T-cell (primary cell): Measurements from ENCODE around the gene NDUFB2. TPM values are rescaled to one million over a fixed set of nuclear protein-coding genes. Genes with fewer than 3 reads are reported as not detected.
"Not testable (repeated sequence)": the region's sequence is repeated elsewhere in the genome, so short reads cannot be mapped to it uniquely, and the experiment has no call there.

Experiments used
- ATAC-seq, 4 experiments: fragments of 200-7000 bp in 3 of 4; fragments of 150-1000 bp in 1 of 4; cut with Tn5 transposase; replicated peaks in 1 of 4; 1 replicate in 3 of 4; 2 replicates in 1 of 4; pipeline ENCODE4 v1.10.0; 2021; ENCODE audit warnings: moderate library complexity in 3 of 4, mild to moderate bottlenecking in 2 of 4, moderate number of reproducible peaks in 1 of 4
- CTCF ChIA-PET, 2 donors: fragments of 300-600 bp; sonication (Branson Sonifier 250); formaldehyde crosslinking; loops; one replicate each; lab custom pipeline; 2022; ENCODE audit warnings: antibody characterized with exemption in 2 of 2; lab: Charles Lee
- POLR2A ChIA-PET, 2 donors: fragments of 300-600 bp; sonication (Branson Sonifier 250); formaldehyde crosslinking; loops; one replicate each; lab custom pipeline; 2022; ENCODE audit warnings: antibody characterized with exemption in 2 of 2; lab: Charles Lee
- DNase-seq, 35 experiments: peaks; one replicate each; pipeline versions ENCODE4 v3.0.0 to v3.0.0-alpha.2; 2013 to 2023
- H3K27ac ChIP-seq: one replicate; pipeline ENCODE4 v1.5.1; 2013; ENCODE audit warnings: low read length
- H3K27me3 ChIP-seq, 2 experiments: replicated peaks in 1 of 2; 1 replicate in 1 of 2; 2 replicates in 1 of 2; pipeline versions ENCODE4 v1.6.1 to v1.7.0; 2013; ENCODE audit warnings: low read length in 1 of 2, mixed read lengths in 1 of 2; ENCODE audit not compliant: control insufficient read depth in 2 of 2, insufficient read depth in 2 of 2; ENCODE audit errors: extremely low read depth in 1 of 2
- H3K36me3 ChIP-seq, 2 donors: 1 replicate in 1 of 2; 2 replicates in 1 of 2; pipeline versions ENCODE4 v1.6.1 to v1.7.0; 2013; ENCODE audit warnings: low read length in 1 of 2; ENCODE audit not compliant: control insufficient read depth in 2 of 2, insufficient read depth in 1 of 2; ENCODE audit errors: extremely low read depth in 1 of 2
- H3K4me1 ChIP-seq, 2 experiments: 1 replicate in 1 of 2; 2 replicates in 1 of 2; pipeline versions ENCODE4 v1.6.1 to v1.7.0; 2013; ENCODE audit warnings: low read length in 2 of 2, mixed read lengths in 1 of 2; ENCODE audit not compliant: insufficient read depth in 2 of 2, control insufficient read depth in 1 of 2; ENCODE audit errors: extremely low read depth in 1 of 2
- H3K4me3 ChIP-seq, 2 donors: 1 replicate in 1 of 2; 2 replicates in 1 of 2; pipeline versions ENCODE4 v1.5.1 to v1.7.0; 2013; ENCODE audit warnings: mild to moderate bottlenecking in 2 of 2, low read length in 1 of 2, moderate library complexity in 1 of 2; ENCODE audit not compliant: control insufficient read depth in 1 of 2; ENCODE audit errors: extremely low read depth in 1 of 2
- H3K9me3 ChIP-seq: 2 replicates; pipeline ENCODE4 v1.7.0; 2013
- H3K27ac Mint-ChIP-seq, 2 donors: one replicate each; pipeline ENCODE4 v1.8.0; 2020 to 2021; ENCODE audit warnings: mild to moderate bottlenecking in 2 of 2, mixed read lengths in 2 of 2
- H3K27me3 Mint-ChIP-seq, 2 donors: one replicate each; pipeline ENCODE4 v1.8.0; 2021 to 2022; ENCODE audit warnings: mixed read lengths in 2 of 2
- H3K36me3 Mint-ChIP-seq: one replicate; pipeline ENCODE4 v1.8.0; 2021; ENCODE audit warnings: mixed read lengths
- H3K4me1 Mint-ChIP-seq, 3 donors: one replicate each; pipeline ENCODE4 v1.8.0; 2020 to 2022; ENCODE audit warnings: mixed read lengths in 3 of 3, mild to moderate bottlenecking in 1 of 3
- H3K4me3 Mint-ChIP-seq, 3 donors: one replicate each; pipeline ENCODE4 v1.8.0; 2020 to 2022; ENCODE audit warnings: mild to moderate bottlenecking in 3 of 3, mixed read lengths in 3 of 3, moderate library complexity in 3 of 3
- H3K9me3 Mint-ChIP-seq, 3 donors: one replicate each; pipeline ENCODE4 v1.8.0; 2020 to 2022; ENCODE audit warnings: mixed read lengths in 3 of 3
- WGBS: methylation state at CpG from one replicate; pipeline ENCODE4 v1.1.5; 2013; ENCODE audit warnings: missing lambda C conversion rate; ENCODE audit not compliant: insufficient coverage; 5-methylcytosine and 5-hydroxymethylcytosine counted together
- total RNA-seq, 35 experiments: library from RNA in 6 of 35; stranded (reverse) in 6 of 35; fragments of 120-200 nt in 1 of 35; gene quantifications; one replicate each; pipeline versions ENCODE4 v1.2.1 to v1.2.4 and lab custom pipeline; 2013 to 2026

The NDUFB2 gene
- total RNA-seq, 5 donors from 2014 or later (not counting 1 experiment from before 2014, with no cell fraction given): 97.2 to 110 (median 103) TPM

GRCh38 chr7:140659856-140660255 lies 36.7 kb upstream of the NDUFB2 start:
- Histone ChIP-seq H3K27ac (no peak overlapping the region), H3K27me3 (peaks cover 0 to 15% of the 10 kb centered on the region in 2 experiments), H3K4me1 (peaks cover 0 to 16% of the 10 kb centered on the region in 2 experiments), H3K36me3 (no peaks in the 10 kb centered on the region), H3K9me3 (no peaks in the 10 kb centered on the region), H3K4me3 (no peak overlapping the region)
- DNase-seq: no peak
- peaks cover 5% of the 10 kb centered on the region for H3K36me3 Mint-ChIP-seq
- H3K9me3 Mint-ChIP-seq: no peaks in the 10 kb centered on the region
- ChIA-PET CTCF (interaction anchor here in 1 of 2 donors (1.1 kb wide), 1 partner anchor 10 kb away, joined by 3 read pairs; no protein-coding TSS in a partner anchor), POLR2A (no interaction called here)
- no peak overlapping the region for H3K27ac Mint-ChIP-seq
- H3K4me1 Mint-ChIP-seq: peaks cover 14 to 18% (median 17%) of the 10 kb centered on the region in 3 donors
- 94% methylated on average over 7 of the region's 8 CpGs for WGBS
- peaks cover 0 to 7% of the 10 kb centered on the region in 2 donors for H3K27me3 Mint-ChIP-seq
- ATAC-seq: no peak
- no peak overlapping the region for H3K4me3 Mint-ChIP-seq

GRCh38 chr7:140661124-140661523 lies 35.4 kb upstream of the NDUFB2 start:
- Mint-ChIP-seq H3K9me3 (no peaks in the 10 kb centered on the region), H3K27ac (no peak overlapping the region), H3K27me3 (peaks cover 0 to 11% of the 10 kb centered on the region in 2 donors), H3K36me3 (peaks cover 5% of the 10 kb centered on the region), H3K4me3 (no peak overlapping the region), H3K4me1 (peaks cover 10 to 12% (median 12%) of the 10 kb centered on the region in 3 donors)
- WGBS: no CpG with 5 or more reads among the region's 2 CpGs
- no peak for DNase-seq
- POLR2A ChIA-PET: no interaction called here
- Histone ChIP-seq H3K4me1 (peaks cover 0 to 12% of the 10 kb centered on the region in 2 experiments), H3K9me3 (no peaks in the 10 kb centered on the region), H3K36me3 (no peaks in the 10 kb centered on the region), H3K27ac (no peak overlapping the region), H3K27me3 (peaks cover 0 to 12% of the 10 kb centered on the region in 2 experiments), H3K4me3 (no peak overlapping the region)
- CTCF ChIA-PET: interaction anchor here in 1 of 2 donors (1.3 kb wide), 1 partner anchor 9 kb away, joined by 3 read pairs; no protein-coding TSS in a partner anchor
- no peak for ATAC-seq

- H3K27me3 ChIP-seq, H3K27ac ChIP-seq, H3K36me3 Mint-ChIP-seq, H3K9me3 Mint-ChIP-seq, DNase-seq, H3K36me3 ChIP-seq, H3K27me3 Mint-ChIP-seq, H3K4me1 Mint-ChIP-seq, H3K27ac Mint-ChIP-seq, H3K4me3 ChIP-seq, CTCF ChIA-PET, H3K4me1 ChIP-seq, H3K9me3 ChIP-seq, POLR2A ChIA-PET, ATAC-seq, H3K4me3 Mint-ChIP-seq: not testable (repeated sequence)
- no CpG with 5 or more reads among the region's 2 CpGs for WGBS
Measured at GRCh38 chr7:140662938-140663337, 33.6 kb upstream of the NDUFB2 start.

- H3K4me3 Mint-ChIP-seq: no peak overlapping the region
- peaks cover 0 to 6% (median 5%) of the 10 kb centered on the region in 3 donors for H3K4me1 Mint-ChIP-seq
- H3K36me3 Mint-ChIP-seq: peaks cover 5% of the 10 kb centered on the region
- peaks cover 0 to 4% of the 10 kb centered on the region in 2 donors for H3K27me3 Mint-ChIP-seq
- ChIA-PET CTCF (no interaction called here), POLR2A (no interaction called here)
- Histone ChIP-seq H3K9me3 (no peaks in the 10 kb centered on the region), H3K4me1 (peaks cover 0 to 3% of the 10 kb centered on the region in 2 experiments), H3K36me3 (no peaks in the 10 kb centered on the region), H3K4me3 (no peak overlapping the region), H3K27ac (no peak overlapping the region), H3K27me3 (peaks cover 0 to 2% of the 10 kb centered on the region in 2 experiments)
- ATAC-seq: no peak
- WGBS: no CpG with 5 or more reads among the region's 1 CpG
- H3K9me3 Mint-ChIP-seq: no peaks in the 10 kb centered on the region
- DNase-seq: no peak
- no peak overlapping the region for H3K27ac Mint-ChIP-seq
Measured at GRCh38 chr7:140667476-140667875, 29.0 kb upstream of the NDUFB2 start.

GRCh38 chr7:140668641-140669040 lies 27.9 kb upstream of the NDUFB2 start:
- CTCF ChIA-PET: interaction anchor here in 1 of 2 donors (0.6 kb wide), 1 partner anchor 41 kb away, joined by 4 read pairs; no protein-coding TSS in a partner anchor
- Histone ChIP-seq H3K36me3 (no peaks in the 10 kb centered on the region), H3K9me3 (no peaks in the 10 kb centered on the region), H3K27me3 (peaks cover 0 to 2% of the 10 kb centered on the region in 2 experiments), H3K27ac (no peak overlapping the region), H3K4me1 (peaks cover 3 to 4% of the 10 kb centered on the region in 2 experiments), H3K4me3 (no peak overlapping the region)
- WGBS: no CpG with 5 or more reads among the region's 1 CpG
- POLR2A ChIA-PET: interaction anchor here in 1 of 2 donors (0.6 kb wide), 1 partner anchor 623 kb away, joined by 6 read pairs; no protein-coding TSS in a partner anchor
- peaks cover 5% of the 10 kb centered on the region for H3K36me3 Mint-ChIP-seq
- H3K4me1 Mint-ChIP-seq: peaks cover 0 to 8% (median 8%) of the 10 kb centered on the region in 3 donors
- DNase-seq (no peak), ATAC-seq (no peak)
- no peaks in the 10 kb centered on the region for H3K9me3 Mint-ChIP-seq
- no peak overlapping the region for H3K4me3 Mint-ChIP-seq
- H3K27me3 Mint-ChIP-seq: peaks cover 0 to 4% of the 10 kb centered on the region in 2 donors
- H3K27ac Mint-ChIP-seq: no peak overlapping the region

- WGBS: no CpG with 5 or more reads among the region's 3 CpGs
- Histone ChIP-seq H3K4me3 (no peak overlapping the region), H3K27me3 (peaks cover 0 to 2% of the 10 kb centered on the region in 2 experiments), H3K9me3 (no peaks in the 10 kb centered on the region), H3K4me1 (peaks cover 3 to 11% of the 10 kb centered on the region in 2 experiments), H3K27ac (no peak overlapping the region), H3K36me3 (no peaks in the 10 kb centered on the region)
- peaks cover 2% of the 10 kb centered on the region for H3K36me3 Mint-ChIP-seq
- H3K27ac Mint-ChIP-seq: no peak overlapping the region
- peaks cover under 1 to 16% (median 15%) of the 10 kb centered on the region in 3 donors for H3K4me1 Mint-ChIP-seq
- peaks cover 0 to 4% of the 10 kb centered on the region in 2 donors for H3K27me3 Mint-ChIP-seq
- ChIA-PET CTCF (interaction anchor here in 1 of 2 donors (0.6 to 1.0 kb wide), 3 partner anchors 8 to 192 kb away, joined by 3 to 4 read pairs (median 4); no protein-coding TSS in a partner anchor), POLR2A (no interaction called here)
- no peak overlapping the region for H3K4me3 Mint-ChIP-seq
- H3K9me3 Mint-ChIP-seq: no peaks in the 10 kb centered on the region
- ATAC-seq: no peak
- no peak for DNase-seq
Measured at GRCh38 chr7:140669352-140669751, 27.2 kb upstream of the NDUFB2 start.
